ENCODE measurements around the gene PIK3CG. TPM values are rescaled to one million over a fixed set of nuclear protein-coding genes. Genes with fewer than 3 reads are reported as not detected.
A peak's percentile ranks its signal among the peaks of the same experiment; 100 is the strongest.

PIK3CG gene
- total and polyA plus RNA-seq, 7 donors, result 0.92 to 6.4 (median 4.2) TPM

DNA sequence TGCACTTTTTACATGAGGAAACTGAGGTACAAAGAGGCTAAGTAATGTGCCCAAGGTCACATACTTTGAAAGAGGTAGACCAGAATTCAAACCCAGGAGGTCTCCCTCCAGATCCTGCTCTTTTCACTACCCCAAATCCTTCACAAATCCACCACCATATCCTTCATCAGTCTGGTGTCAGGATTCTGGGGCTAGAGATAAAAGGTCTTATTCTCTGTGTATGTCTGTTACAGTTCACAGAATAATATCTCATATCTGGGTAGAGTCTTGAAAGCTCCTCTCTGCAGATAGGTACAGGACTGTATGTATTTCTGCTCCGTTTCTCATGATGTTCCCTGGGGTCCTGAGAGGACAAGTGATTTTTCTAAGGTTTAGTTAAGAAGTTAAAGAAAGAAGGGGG, 4.9 kb downstream of the PIK3CG start:
- H3K4me3 ChIP-seq, result no peak overlapping the region
- H3K27me3 ChIP-seq, result no peaks in the 10 kb centered on the region
- H3K27ac ChIP-seq, result no peak overlapping the region
- no peak for TF ChIP-seq POLR2AphosphoS5 (IDR thresholded peaks at IDR 0.05)
- TF ChIP-seq EP300 (IDR thresholded peaks at IDR 0.05), result no peak
- TF ChIP-seq, protein P1, sequence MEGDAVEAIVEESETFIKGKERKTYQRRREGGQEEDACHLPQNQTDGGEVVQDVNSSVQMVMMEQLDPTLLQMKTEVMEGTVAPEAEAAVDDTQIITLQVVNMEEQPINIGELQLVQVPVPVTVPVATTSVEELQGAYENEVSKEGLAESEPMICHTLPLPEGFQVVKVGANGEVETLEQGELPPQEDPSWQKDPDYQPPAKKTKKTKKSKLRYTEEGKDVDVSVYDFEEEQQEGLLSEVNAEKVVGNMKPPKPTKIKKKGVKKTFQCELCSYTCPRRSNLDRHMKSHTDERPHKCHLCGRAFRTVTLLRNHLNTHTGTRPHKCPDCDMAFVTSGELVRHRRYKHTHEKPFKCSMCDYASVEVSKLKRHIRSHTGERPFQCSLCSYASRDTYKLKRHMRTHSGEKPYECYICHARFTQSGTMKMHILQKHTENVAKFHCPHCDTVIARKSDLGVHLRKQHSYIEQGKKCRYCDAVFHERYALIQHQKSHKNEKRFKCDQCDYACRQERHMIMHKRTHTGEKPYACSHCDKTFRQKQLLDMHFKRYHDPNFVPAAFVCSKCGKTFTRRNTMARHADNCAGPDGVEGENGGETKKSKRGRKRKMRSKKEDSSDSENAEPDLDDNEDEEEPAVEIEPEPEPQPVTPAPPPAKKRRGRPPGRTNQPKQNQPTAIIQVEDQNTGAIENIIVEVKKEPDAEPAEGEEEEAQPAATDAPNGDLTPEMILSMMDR (IDR thresholded peaks at IDR 0.05), result no peak
- no peak for TF ChIP-seq POLR2A (IDR thresholded peaks at IDR 0.05)
- no peak for DNase-seq
- H3K4me1 ChIP-seq, result no peaks in the 10 kb centered on the region
- 72 to 87% methylated on average over 1 of the region's 1 CpG for WGBS, 2 donors
- intact Hi-C loops (cut with DNase I), result no loop called here
- no peaks in the 10 kb centered on the region for H3K9me3 ChIP-seq
- no peaks in the 10 kb centered on the region for H3K36me3 ChIP-seq

DNA sequence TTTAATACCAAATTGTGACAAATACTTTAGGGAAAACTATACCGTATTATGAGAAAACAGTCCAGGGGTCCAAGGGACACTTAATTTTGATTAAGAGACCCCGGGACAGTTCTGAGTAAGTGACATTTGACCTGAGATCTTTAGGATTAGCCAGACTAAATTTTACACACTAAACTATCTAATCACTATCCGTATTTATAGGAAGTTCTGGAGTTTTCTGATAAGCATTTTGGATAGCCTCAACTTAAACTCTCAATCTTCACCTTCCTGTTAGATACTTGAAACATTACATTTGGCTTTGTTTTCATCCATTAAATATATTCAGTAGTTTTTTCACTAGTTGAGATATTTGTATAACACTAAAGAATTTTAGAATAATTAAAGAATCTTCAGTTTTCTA, 5.4 kb downstream of the PIK3CG start:
- DNase-seq, result no peak
- H3K27me3 ChIP-seq, result no peaks in the 10 kb centered on the region
- H3K27ac ChIP-seq, result no peak overlapping the region
- 56 to 72% methylated on average over 3 of the region's 3 CpGs for WGBS, 2 donors
- no peak overlapping the region for H3K4me3 ChIP-seq
- no peaks in the 10 kb centered on the region for H3K4me1 ChIP-seq
- no peaks in the 10 kb centered on the region for H3K36me3 ChIP-seq
- no peaks in the 10 kb centered on the region for H3K9me3 ChIP-seq
- intact Hi-C loops (cut with DNase I), result no loop called here
- TF ChIP-seq, protein P1 (IDR thresholded peaks at IDR 0.05), result no peak
- TF ChIP-seq POLR2A (IDR thresholded peaks at IDR 0.05) (no peak), POLR2AphosphoS5 (IDR thresholded peaks at IDR 0.05) (no peak), EP300 (IDR thresholded peaks at IDR 0.05) (no peak)

DNA sequence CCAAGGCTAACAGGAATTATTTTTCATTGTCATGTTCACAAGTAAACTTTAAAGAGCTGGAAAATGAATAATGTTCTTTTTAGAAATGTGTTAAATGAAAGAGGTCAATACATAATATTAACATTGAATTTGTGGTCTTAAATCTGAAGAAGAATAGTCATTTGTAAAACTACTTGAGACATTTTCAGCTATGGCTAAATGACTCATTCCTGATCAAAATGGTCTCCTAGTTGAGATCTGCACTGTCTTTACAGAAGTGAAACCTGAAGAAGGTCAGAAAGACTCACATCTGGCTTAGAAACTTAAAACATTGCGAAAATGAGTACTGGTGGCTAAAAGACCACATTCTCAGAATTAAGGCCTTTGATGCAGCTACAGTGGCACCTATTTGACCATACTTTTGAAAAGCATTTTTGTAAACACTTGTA, 5.9 kb downstream of the PIK3CG start:
- 60 to 80% methylated on average over 1 of the region's 1 CpG for WGBS, 2 donors
- intact Hi-C loops (cut with DNase I), result no loop called here
- no peaks in the 10 kb centered on the region for H3K36me3 ChIP-seq
- no peak overlapping the region for H3K27ac ChIP-seq
- DNase-seq, result no peak
- no peak overlapping the region for H3K4me3 ChIP-seq
- no peaks in the 10 kb centered on the region for H3K9me3 ChIP-seq
- no peaks in the 10 kb centered on the region for H3K27me3 ChIP-seq
- H3K4me1 ChIP-seq, result no peaks in the 10 kb centered on the region
- TF ChIP-seq EP300 (IDR thresholded peaks at IDR 0.05) (no peak), POLR2A (IDR thresholded peaks at IDR 0.05) (no peak), POLR2AphosphoS5 (IDR thresholded peaks at IDR 0.05) (no peak)
- TF ChIP-seq, protein P1 (IDR thresholded peaks at IDR 0.05), result no peak

DNA sequence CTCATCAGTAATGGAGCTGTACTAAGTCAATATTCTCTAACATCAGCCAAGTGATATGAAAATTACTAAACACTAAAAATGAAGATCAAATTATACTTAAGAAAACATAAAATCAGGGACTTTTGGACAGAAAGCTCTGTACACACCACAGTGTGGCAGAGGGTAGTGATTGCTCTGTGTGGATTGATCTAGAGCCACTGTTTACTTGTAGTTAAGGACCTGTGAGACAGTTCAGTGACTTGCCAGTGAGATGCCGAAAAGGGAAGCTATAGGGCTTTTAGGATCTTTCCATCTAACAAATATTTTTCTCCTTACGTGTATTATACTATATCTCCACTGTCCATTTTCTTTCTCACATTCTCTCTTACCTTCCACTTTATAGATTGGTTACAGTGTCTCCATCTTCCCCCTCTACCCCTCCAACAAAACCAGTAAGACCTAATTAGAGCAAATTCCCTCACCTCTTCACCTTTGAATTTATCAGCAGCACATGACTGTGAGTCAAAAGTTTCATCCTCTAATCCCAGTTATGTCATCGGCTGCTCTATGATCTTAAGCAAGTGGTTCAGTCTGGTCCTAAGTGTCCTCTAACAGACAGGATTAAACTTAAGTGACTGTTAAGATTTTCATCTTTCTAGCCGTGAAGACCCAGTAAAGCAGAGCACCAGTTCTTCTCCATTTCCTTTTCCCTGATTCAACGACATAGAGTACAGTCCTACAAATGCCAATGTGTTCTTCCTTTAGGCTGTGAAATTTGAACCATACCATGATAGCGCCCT, 6.9 kb downstream of the PIK3CG start:
- peak overlapping the region in 1 of 4 donors; percentile 1 for H3K27ac ChIP-seq
- intact Hi-C loops (cut with DNase I), result no loop called here
- H3K4me3 ChIP-seq, result no peak overlapping the region
- TF ChIP-seq POLR2A (IDR thresholded peaks at IDR 0.05) (no peak), EP300 (IDR thresholded peaks at IDR 0.05) (no peak), POLR2AphosphoS5 (IDR thresholded peaks at IDR 0.05) (no peak)
- TF ChIP-seq, protein P1 (IDR thresholded peaks at IDR 0.05), result no peak
- 69 to 84% methylated on average over 6 of the region's 6 CpGs for WGBS, 2 donors
- no peaks in the 10 kb centered on the region for H3K4me1 ChIP-seq
- no peaks in the 10 kb centered on the region for H3K9me3 ChIP-seq
- H3K36me3 ChIP-seq, result no peaks in the 10 kb centered on the region
- H3K27me3 ChIP-seq, result no peaks in the 10 kb centered on the region
- DNase-seq, result no peak
